Erythroblast (primary cell): ENCODE results near the gene CATSPERB.

Experiments
- GATA1 ChIP-seq: IDR thresholded peaks from 2 replicates; pipeline ENCODE4 v1.6.1; 2011; ENCODE audit warnings: low read depth, mild to moderate bottlenecking, control low read depth, low read length, moderate library complexity
- POLR2A ChIP-seq: IDR thresholded peaks from 2 replicates; pipeline ENCODE4 v1.6.1; 2011; ENCODE audit warnings: mild to moderate bottlenecking, low read length

GRCh38 chr14:91674911-91675310 lies 57.0 kb downstream of the CATSPERB start:
- no peak for TF ChIP-seq POLR2A
- TF ChIP-seq GATA1 = no peak
